Epithelial cell of proximal tubule (primary cell): ENCODE measurements around the gene TENM3. TPM values are rescaled to one million over a fixed set of nuclear protein-coding genes. Genes with fewer than 3 reads are reported as not detected.

Source experiments
- DNase-seq: peaks from one replicate; pipeline ENCODE4 v3.0.0-alpha.2; 2011; ENCODE audit warnings: low read depth
- H3K4me3 ChIP-seq: 2 replicates; pipeline ENCODE4 v1.5.1; 2011; ENCODE audit warnings: low read depth, mild to moderate bottlenecking, low read length
- CTCF ChIP-seq: conservative IDR thresholded peaks from 2 replicates; pipeline ENCODE4 v1.5.1; 2012; ENCODE audit warnings: low read depth, mild to moderate bottlenecking, low read length
- total RNA-seq: library from RNA; depleted of rRNA; stranded (reverse); fragments of >200 nt; gene quantifications from 2 replicates; pipeline ENCODE4 v1.2.3, GENCODE V29; 2015

TENM3 gene
- total RNA-seq, 1 donor from 2014 or later = 2.4 TPM

DNA sequence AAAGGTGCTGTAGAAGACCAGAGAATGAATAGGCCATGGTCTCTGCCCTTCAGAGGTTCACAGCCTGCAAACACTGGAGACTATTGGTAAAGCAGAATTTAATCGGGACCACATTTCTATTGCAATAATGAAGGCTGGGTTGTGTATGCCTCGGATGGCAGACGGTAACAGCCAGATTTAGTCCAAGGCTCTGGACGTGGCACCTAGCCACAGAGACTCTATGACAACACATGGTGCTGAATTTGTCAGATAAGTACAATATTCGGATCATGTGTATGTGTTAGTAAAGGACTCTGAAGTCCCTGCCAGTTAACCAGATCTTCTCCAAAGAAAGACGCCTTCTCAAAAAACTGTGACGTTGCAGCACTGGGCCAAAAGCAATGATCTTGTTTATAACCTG lies 545.0 kb downstream of the TENM3 start:
- no peak overlapping the region for H3K4me3 ChIP-seq
- no peak for TF ChIP-seq CTCF
- no peak for DNase-seq

DNA sequence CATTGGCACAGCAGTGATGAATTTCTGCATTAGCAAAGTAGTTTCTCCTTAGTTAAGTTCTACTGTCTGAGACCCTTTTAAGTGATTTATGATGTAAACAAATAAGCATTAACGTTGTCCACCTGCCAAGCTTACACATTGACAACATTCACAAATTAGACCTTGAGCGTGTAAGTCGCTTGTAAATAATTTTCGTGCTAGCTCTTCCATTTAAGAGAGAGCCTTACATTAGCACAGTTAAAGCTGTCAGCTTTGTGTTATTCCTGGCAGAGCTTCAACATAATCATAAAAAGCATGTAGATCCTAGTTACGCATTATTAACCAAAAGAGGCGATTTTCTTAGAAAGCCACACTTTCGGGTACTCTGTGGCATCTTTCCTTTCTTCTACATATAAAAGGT lies 546.3 kb downstream of the TENM3 start:
- TF ChIP-seq CTCF = no peak
- DNase-seq = no peak
- H3K4me3 ChIP-seq = no peak overlapping the region

DNA sequence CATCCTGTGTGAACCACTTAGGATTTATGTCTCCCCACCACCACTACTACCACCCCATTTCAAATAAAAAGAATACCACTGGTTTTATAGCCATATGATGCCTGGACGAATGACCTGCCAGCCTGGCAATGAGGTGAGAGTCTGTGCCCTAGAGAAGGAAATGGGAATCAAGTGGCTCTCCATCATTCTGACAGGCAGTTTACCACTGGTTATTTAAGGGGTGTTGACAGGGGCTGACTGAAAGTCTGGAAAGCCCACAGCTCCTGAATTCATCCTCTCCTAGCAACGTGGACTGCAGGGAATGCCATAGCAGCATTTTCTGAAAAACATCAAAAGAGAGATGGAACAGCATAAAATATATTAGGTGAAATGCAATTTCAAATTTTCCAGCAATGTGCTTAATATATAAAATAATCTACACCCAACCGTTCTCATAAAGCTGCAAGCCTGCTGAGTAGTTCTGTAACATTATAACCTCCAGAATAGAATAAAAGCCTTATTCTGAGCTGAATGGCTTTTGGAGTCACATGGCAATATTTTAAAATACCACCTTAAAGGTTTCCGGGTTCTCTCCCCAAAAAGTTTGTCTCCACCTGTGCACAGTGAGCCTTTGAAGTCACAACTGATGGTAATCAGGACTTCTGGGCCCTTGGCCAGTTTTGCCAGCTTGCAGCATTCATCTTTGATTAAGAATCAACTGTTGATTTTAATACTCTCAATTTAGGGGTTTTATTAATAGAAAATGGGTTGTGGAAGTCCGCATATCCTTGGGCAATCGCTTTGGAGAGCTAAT lies 552.4 kb downstream of the TENM3 start:
- H3K4me3 ChIP-seq = no peak overlapping the region
- DNase-seq = no peak
- TF ChIP-seq CTCF = no peak

DNA sequence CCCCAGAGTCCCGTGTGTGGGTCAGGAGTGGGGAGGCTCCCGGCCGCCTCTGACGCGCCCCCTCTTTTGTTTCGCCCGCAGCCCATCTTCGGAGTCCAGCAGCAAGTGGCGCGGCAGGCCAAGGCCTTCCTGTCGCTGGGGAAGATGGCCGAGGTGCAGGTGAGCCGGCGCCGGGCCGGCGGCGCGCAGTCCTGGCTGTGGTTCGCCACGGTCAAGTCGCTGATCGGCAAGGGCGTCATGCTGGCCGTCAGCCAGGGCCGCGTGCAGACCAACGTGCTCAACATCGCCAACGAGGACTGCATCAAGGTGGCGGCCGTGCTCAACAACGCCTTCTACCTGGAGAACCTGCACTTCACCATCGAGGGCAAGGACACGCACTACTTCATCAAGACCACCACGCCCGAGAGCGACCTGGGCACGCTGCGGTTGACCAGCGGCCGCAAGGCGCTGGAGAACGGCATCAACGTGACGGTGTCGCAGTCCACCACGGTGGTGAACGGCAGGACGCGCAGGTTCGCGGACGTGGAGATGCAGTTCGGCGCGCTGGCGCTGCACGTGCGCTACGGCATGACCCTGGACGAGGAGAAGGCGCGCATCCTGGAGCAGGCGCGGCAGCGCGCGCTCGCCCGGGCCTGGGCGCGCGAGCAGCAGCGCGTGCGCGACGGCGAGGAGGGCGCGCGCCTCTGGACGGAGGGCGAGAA lies 556.5 kb downstream of the TENM3 start:
- no peak overlapping the region for H3K4me3 ChIP-seq
- DNase-seq = no peak
- no peak for TF ChIP-seq CTCF

- no peak for TF ChIP-seq CTCF
These were observed 557.0 kb downstream of the TENM3 start for GRCh38 chr4:182800216-182800515.

GRCh38 chr4:182801636-182802035 lies 558.4 kb downstream of the TENM3 start:
- DNase-seq = no peak
- H3K4me3 ChIP-seq = no peak overlapping the region
- TF ChIP-seq CTCF = no peak

More at GRCh38 chr4:182800216-182800515, 557.0 kb downstream of the TENM3 start:
- DNase-seq = no peak
- no peak overlapping the region for H3K4me3 ChIP-seq
